ENCODE data around the gene KRT86.

GRCh38 chr12:52355176-52355575 lies 80.7 kb downstream of the KRT86 start:
- TF ChIP-seq CTCF (IDR thresholded peaks at IDR 0.05; ENCODE audit: low read depth, low read length) = no peak
- TF ChIP-seq EZH2phosphoT487 (IDR thresholded peaks at IDR 0.05; ENCODE audit: low read depth) = no peak

Measured in OCI-LY3 (cell line).